ENCODE measurements around the gene ATP5F1E.
"Not testable (repeated sequence)": the region's sequence is repeated elsewhere in the genome, so short reads cannot be mapped to it uniquely, and the experiment has no call there.

Gene ATP5F1E

GRCh38 chr20:59043698-59044097, 11.6 kb upstream of the ATP5F1E start:
- DNase-seq (ENCODE audit: extremely low read depth in 1 of 2, low read depth in 1 of 2): no peak

GRCh38 chr20:59042796-59043631, 10.9 kb upstream of the ATP5F1E start:
- DNase-seq (ENCODE audit: extremely low read depth in 1 of 2, low read depth in 1 of 2): peak; percentile 87 to 92

- DNase-seq (ENCODE audit: extremely low read depth in 1 of 2, low read depth in 1 of 2): peak in 1 of 2 donors; percentile 25
Measured at GRCh38 chr20:59042151-59042795, 10.1 kb upstream of the ATP5F1E start, which contains the start of gene PRELID3B. TSS of gene PRELID3B (minus strand) at chr20:59042786. CDS start at chr20:59042730, 56 bp downstream.

GRCh38 chr20:59041487-59041886, 9.4 kb upstream of the ATP5F1E start:
- DNase-seq (ENCODE audit: extremely low read depth in 1 of 2, low read depth in 1 of 2): not testable (repeated sequence)

GRCh38 chr20:59040667-59041066, 8.5 kb upstream of the ATP5F1E start:
- no peak for DNase-seq (ENCODE audit: extremely low read depth in 1 of 2, low read depth in 1 of 2)

- DNase-seq (ENCODE audit: extremely low read depth in 1 of 2, low read depth in 1 of 2): no peak
Measured at GRCh38 chr20:59039233-59039632, 7.1 kb upstream of the ATP5F1E start.

GRCh38 chr20:59037386-59037785, 5.3 kb upstream of the ATP5F1E start:
- DNase-seq (ENCODE audit: extremely low read depth in 1 of 2, low read depth in 1 of 2): no peak

GRCh38 chr20:59035381-59035780, 3.2 kb upstream of the ATP5F1E start:
- no peak for DNase-seq (ENCODE audit: extremely low read depth in 1 of 2, low read depth in 1 of 2)

GRCh38 chr20:59033616-59034165, 1.6 kb upstream of the ATP5F1E start:
- DNase-seq (ENCODE audit: extremely low read depth in 1 of 2, low read depth in 1 of 2): no peak

- DNase-seq (ENCODE audit: extremely low read depth in 1 of 2, low read depth in 1 of 2): no peak
Measured at GRCh38 chr20:59033093-59033492, 958 bp upstream of the ATP5F1E start.

- DNase-seq (ENCODE audit: extremely low read depth in 1 of 2, low read depth in 1 of 2): no peak
Measured at GRCh38 chr20:59032713-59033059, 551 bp upstream of the ATP5F1E start.

- no peak for DNase-seq (ENCODE audit: extremely low read depth in 1 of 2, low read depth in 1 of 2)
Measured at GRCh38 chr20:59031564-59032022, 542 bp downstream of the ATP5F1E start.

- no peak for DNase-seq (ENCODE audit: extremely low read depth in 1 of 2, low read depth in 1 of 2)
Measured at GRCh38 chr20:59030911-59031563, 1.1 kb downstream of the ATP5F1E start.

- DNase-seq (ENCODE audit: extremely low read depth in 1 of 2, low read depth in 1 of 2): no peak
Measured at GRCh38 chr20:59028812-59029211, 3.3 kb downstream of the ATP5F1E start.

GRCh38 chr20:59027741-59028320, 4.3 kb downstream of the ATP5F1E start:
- DNase-seq (ENCODE audit: extremely low read depth in 1 of 2, low read depth in 1 of 2): no peak

- no peak for DNase-seq (ENCODE audit: extremely low read depth in 1 of 2, low read depth in 1 of 2)
Measured at GRCh38 chr20:59026904-59027740, 5.0 kb downstream of the ATP5F1E start.

- DNase-seq (ENCODE audit: extremely low read depth in 1 of 2, low read depth in 1 of 2): no peak
Measured at GRCh38 chr20:59025511-59025910, 6.6 kb downstream of the ATP5F1E start.

- DNase-seq (ENCODE audit: extremely low read depth in 1 of 2, low read depth in 1 of 2): no peak
Measured at GRCh38 chr20:59025086-59025485, 7.0 kb downstream of the ATP5F1E start.

GRCh38 chr20:59024111-59024530, 8.0 kb downstream of the ATP5F1E start:
- no peak for DNase-seq (ENCODE audit: extremely low read depth in 1 of 2, low read depth in 1 of 2)

- DNase-seq (ENCODE audit: extremely low read depth in 1 of 2, low read depth in 1 of 2): no peak
Measured at GRCh38 chr20:59023616-59024015, 8.5 kb downstream of the ATP5F1E start.
